Smooth muscle cell (in vitro differentiated cells): ENCODE measurements around the gene RMC1. TPM values are rescaled to one million over a fixed set of nuclear protein-coding genes. Genes with fewer than 3 reads are reported as not detected.

Experiments used
- DNase-seq: peaks from one replicate; lab custom pipeline; 2025; ENCODE audit not compliant: unreplicated experiment; lab: John Stamatoyannopoulos, UW
- H2AFZ ChIP-seq: fragments of 200-600 bp; sonication (generic); 2 replicates; pipeline ENCODE4 v1.6.0; 2016; ENCODE audit warnings: antibody characterized with exemption, low read depth, mild to moderate bottlenecking
- H3F3A ChIP-seq: fragments of 200-600 bp; sonication (generic); 2 replicates; pipeline ENCODE4 v1.6.0; 2017; ENCODE audit warnings: antibody characterized with exemption, low read depth
- H3K27ac ChIP-seq: fragments of 200-600 bp; sonication (generic); 2 replicates; pipeline ENCODE4 v1.5.1; 2016; ENCODE audit warnings: low read depth, mild to moderate bottlenecking
- H3K27me3 ChIP-seq: fragments of 200-600 bp; sonication (generic); 2 replicates; pipeline ENCODE4 v1.6.1; 2016; ENCODE audit warnings: low read depth, mild to moderate bottlenecking
- H3K36me3 ChIP-seq: fragments of 200-600 bp; sonication (generic); 2 replicates; pipeline ENCODE4 v1.5.1; 2016; ENCODE audit warnings: low read depth
- H3K4me1 ChIP-seq: fragments of 200-600 bp; sonication (generic); 2 replicates; pipeline ENCODE4 v1.5.1; 2016; ENCODE audit warnings: low read depth
- H3K4me2 ChIP-seq: fragments of 200-600 bp; sonication (generic); 2 replicates; pipeline ENCODE4 v1.6.0; 2016; ENCODE audit warnings: mild to moderate bottlenecking
- H3K4me3 ChIP-seq: fragments of 200-600 bp; sonication (generic); 2 replicates; pipeline ENCODE4 v1.5.1; 2016; ENCODE audit warnings: mild to moderate bottlenecking
- H3K79me2 ChIP-seq: fragments of 200-600 bp; sonication (generic); 2 replicates; pipeline ENCODE4 v1.6.0; 2016; ENCODE audit warnings: low read depth, mild to moderate bottlenecking
- H3K9ac ChIP-seq: fragments of 200-600 bp; sonication (generic); 2 replicates; pipeline ENCODE4 v1.6.0; 2016; ENCODE audit warnings: low read depth
- H3K9me3 ChIP-seq: fragments of 200-600 bp; sonication (generic); replicated peaks from 2 replicates; pipeline ENCODE4 v1.5.1; 2016; ENCODE audit warnings: low read depth
- H4K20me1 ChIP-seq: fragments of 200-600 bp; sonication (generic); 2 replicates; pipeline ENCODE4 v1.6.0; 2016; ENCODE audit warnings: low read depth
- CTCF ChIP-seq: fragments of 200-600 bp; sonication (generic); IDR thresholded peaks from 2 replicates; pipeline ENCODE4 v1.5.1; 2017; ENCODE audit warnings: borderline replicate concordance, mild to moderate bottlenecking, antibody characterized with exemption; ENCODE audit not compliant: insufficient read depth, poor library complexity, severe bottlenecking
- WGBS: methylation state at CpG from one replicate; pipeline ENCODE4 v1.1.7; 2016; ENCODE audit warnings: low lambda C conversion rate; 5-methylcytosine and 5-hydroxymethylcytosine counted together
- polyA plus RNA-seq: library from polyadenylated mRNA; unstranded; fragments of >200 nt; fragmentation: Nextera tagmentation; extraction: Ambion mirVana; gene quantifications from 2 replicates; pipeline ENCODE4 v1.2.1, GENCODE V29; 2016
- total RNA-seq: library from RNA; depleted of rRNA; stranded (reverse); fragments of >200 nt; gene quantifications from 2 replicates; pipeline ENCODE4 v1.2.3, GENCODE V29; 2014

RMC1 gene
- total RNA-seq (13.2 and 20.7 TPM in 2 replicates), polyA plus RNA-seq (10.0 and 20.6 TPM in 2 replicates)

- peaks cover 6% of the 10 kb centered on the region for H4K20me1 ChIP-seq
Observed at GRCh38 chr18:23503038-23503962, at the start of gene RMC1. Gene RMC1, plus strand, starts transcription at chr18:23503511. Its CDS starts 108 bp downstream, at chr18:23503619.

GRCh38 chr18:23453680-23454058 lies 49.6 kb upstream of the RMC1 start:
- Histone ChIP-seq H3K27ac (peak overlapping the region; percentile 93), H3K79me2 (peaks cover 50% of the 10 kb centered on the region), H4K20me1 (peaks cover 50% of the 10 kb centered on the region), H3K4me1 (peaks cover 9% of the 10 kb centered on the region), H3K9me3 (no peaks in the 10 kb centered on the region), H3K27me3 (no peaks in the 10 kb centered on the region), H3K9ac (peak overlapping the region; percentile 92), H2AFZ (no peak overlapping the region), H3F3A (no peaks in the 10 kb centered on the region), H3K4me2 (peak overlapping the region; percentile 85), H3K4me3 (peak overlapping the region; percentile 90), H3K36me3 (no peaks in the 10 kb centered on the region)
- WGBS, result 4% methylated on average over 9 of the region's 11 CpGs
- DNase-seq, result no peak
- no peak for TF ChIP-seq CTCF

More at GRCh38 chr18:23503038-23503962, at the start of gene RMC1:
- peaks cover 20% of the 10 kb centered on the region for H3K79me2 ChIP-seq
- peak within 1 kb of the TSS; percentile 98 for H2AFZ ChIP-seq
- under 1% methylated on average over 62 of the region's 110 CpGs for WGBS
- H3K4me2 ChIP-seq, result peak within 1 kb of the TSS; percentile 98
- H3K9ac ChIP-seq, result peak within 1 kb of the TSS; percentile 84
- peaks cover 5% of the 10 kb centered on the region for H3K36me3 ChIP-seq
- peak within 1 kb of the TSS; percentile 68 for H3K27ac ChIP-seq
- no peak for TF ChIP-seq CTCF
- peak within 1 kb of the TSS; percentile 76 for H3K4me3 ChIP-seq
- H3F3A ChIP-seq, result no peaks in the 10 kb centered on the region
- peak; percentile 93 for DNase-seq
- H3K4me1 ChIP-seq, result peaks cover 22% of the 10 kb centered on the region
- H3K9me3 ChIP-seq, result no peaks in the 10 kb centered on the region
- H3K27me3 ChIP-seq, result no peaks in the 10 kb centered on the region

- Histone ChIP-seq H3K4me3 (no peak overlapping the region), H3K4me1 (peaks cover 9% of the 10 kb centered on the region), H3K27ac (peak overlapping the region; percentile 30), H3F3A (no peaks in the 10 kb centered on the region), H3K9me3 (no peaks in the 10 kb centered on the region), H3K36me3 (no peaks in the 10 kb centered on the region), H3K4me2 (peak overlapping the region; percentile 53), H2AFZ (no peak overlapping the region), H3K79me2 (peaks cover 82% of the 10 kb centered on the region), H3K27me3 (no peaks in the 10 kb centered on the region), H4K20me1 (peaks cover 82% of the 10 kb centered on the region), H3K9ac (no peak overlapping the region)
- 94% methylated on average over 2 of the region's 2 CpGs for WGBS
- no peak for DNase-seq
- TF ChIP-seq CTCF, result no peak
Observed at GRCh38 chr18:23456835-23457234, 46.5 kb upstream of the RMC1 start.
